ENCODE measurements around the gene BAD.

The BAD gene

GRCh38 chr11:64275031-64275800 lies 9.2 kb downstream of the BAD start:
- DNase-seq: no peak

GRCh38 chr11:64269540-64270220 lies 14.8 kb downstream of the BAD start:
- peak; percentile 100 for DNase-seq

GRCh38 chr11:64268893-64269539 lies 15.4 kb downstream of the BAD start:
- peak; percentile 42 for DNase-seq

GRCh38 chr11:64268025-64268892 lies 16.2 kb downstream of the BAD start:
- peak; percentile 31 for DNase-seq

- DNase-seq: no peak
Measured at GRCh38 chr11:64267207-64267945, 17.1 kb downstream of the BAD start.

- DNase-seq: no peak
Measured at GRCh38 chr11:64266339-64266738, 18.1 kb downstream of the BAD start.

GRCh38 chr11:64265176-64266160 lies 19.0 kb downstream of the BAD start:
- DNase-seq: no peak

GRCh38 chr11:64264371-64264852 lies 20.1 kb downstream of the BAD start:
- no peak for DNase-seq

- DNase-seq: no peak
Measured at GRCh38 chr11:64263947-64264317, 20.5 kb downstream of the BAD start.

- DNase-seq: peak; percentile 34
Measured at GRCh38 chr11:64263021-64263946, 21.2 kb downstream of the BAD start.

- no peak for DNase-seq
Measured at GRCh38 chr11:64262271-64263002, 22.0 kb downstream of the BAD start.

- no peak for DNase-seq
Measured at GRCh38 chr11:64261556-64262080, 22.8 kb downstream of the BAD start.

- no peak for DNase-seq
Measured at GRCh38 chr11:64260147-64260708, 24.2 kb downstream of the BAD start.

- no peak for DNase-seq
Measured at GRCh38 chr11:64259533-64260067, 24.9 kb downstream of the BAD start.

GRCh38 chr11:64258946-64259532 lies 25.4 kb downstream of the BAD start:
- no peak for DNase-seq

GRCh38 chr11:64258356-64258755 lies 26.1 kb downstream of the BAD start:
- DNase-seq: no peak

- DNase-seq: no peak
Measured at GRCh38 chr11:64256300-64256699, 28.2 kb downstream of the BAD start.

Data from fibroblast of skin of right biceps (primary cell).